ENCODE measurements around the gene STXBP5L.
"Not testable (repeated sequence)": the region's sequence is repeated elsewhere in the genome, so short reads cannot be mapped to it uniquely, and the experiment has no call there.

Gene STXBP5L

DNA sequence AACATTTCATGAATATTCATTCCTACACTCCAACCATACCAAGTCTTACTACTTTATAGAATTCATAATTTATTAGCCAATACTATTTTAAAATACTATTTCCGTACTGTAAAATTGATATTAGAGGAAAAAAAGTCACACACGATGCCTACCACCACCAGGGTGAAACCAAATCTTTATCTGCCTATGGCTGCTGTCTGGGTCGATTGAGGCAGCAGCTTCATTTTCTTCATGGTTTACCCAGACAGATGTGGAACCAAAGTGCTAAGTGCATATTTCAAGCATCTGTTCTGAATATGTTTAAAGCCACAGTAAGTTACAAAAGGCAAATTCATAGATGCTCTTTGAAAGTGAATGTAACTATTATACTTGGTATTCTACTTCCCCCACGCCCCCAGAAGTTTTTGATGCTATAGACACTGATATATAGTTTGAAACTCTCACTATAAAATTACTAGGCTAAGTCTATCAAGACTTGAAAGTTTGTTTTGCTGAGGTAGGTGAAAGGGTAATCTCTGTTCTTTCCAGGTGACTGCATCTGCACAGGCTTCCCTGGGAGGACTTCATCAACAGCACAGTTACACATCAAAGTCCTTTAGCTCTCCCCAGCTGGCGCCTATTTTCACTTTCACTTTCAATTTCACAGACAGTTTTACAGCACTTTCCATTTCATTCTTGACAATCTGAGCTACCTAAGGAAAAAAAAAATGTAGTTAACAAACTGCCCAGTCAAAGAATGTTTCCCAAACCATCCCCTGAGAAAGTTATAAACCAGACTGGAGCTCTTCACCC is 523.9 kb downstream of the STXBP5L start:
- TF ChIP-seq CTBP1 (IDR thresholded peaks at IDR 0.05; ENCODE audit: borderline replicate concordance) (no peak), TARDBP (IDR thresholded peaks at IDR 0.05) (no peak), FOXK2 (IDR thresholded peaks at IDR 0.05) (no peak), SP1 (IDR thresholded peaks at IDR 0.05) (no peak), FOXA1 (IDR thresholded peaks at IDR 0.05) (no peak), NFRKB (IDR thresholded peaks at IDR 0.05) (no peak), ELF4 (IDR thresholded peaks at IDR 0.05) (no peak)
- DNase-seq (ENCODE audit: extremely low spot score): no peak
- ChIA-PET POLR2A (no interaction called here), CTCF (no interaction called here)

DNA sequence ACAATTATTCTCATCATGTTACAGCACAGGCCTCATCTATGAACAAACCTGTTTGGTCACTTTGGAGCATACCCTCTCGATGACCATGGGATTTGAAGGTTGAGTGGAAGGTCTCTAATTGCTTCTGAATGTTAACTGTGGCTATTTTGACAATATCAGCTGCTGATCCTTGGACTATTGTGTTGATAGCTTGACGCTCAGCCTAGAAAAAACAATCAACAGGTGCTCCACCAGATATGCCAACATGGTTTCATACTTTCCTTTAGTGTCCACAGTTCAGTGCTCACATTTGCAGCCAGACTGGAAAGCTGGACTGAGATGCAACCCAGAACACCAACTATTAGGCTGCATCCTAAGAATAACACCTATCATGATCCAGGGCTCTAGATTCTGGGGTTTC is 528.1 kb downstream of the STXBP5L start:
- no peak for TF ChIP-seq SP1 (IDR thresholded peaks at IDR 0.05)
- TF ChIP-seq HDGF (IDR thresholded peaks at IDR 0.05; ENCODE audit: borderline replicate concordance): no peak
- no peak for TF ChIP-seq NFRKB (IDR thresholded peaks at IDR 0.05)
- no peak for TF ChIP-seq ZNF384 (IDR thresholded peaks at IDR 0.05)
- no peak for TF ChIP-seq BHLHE40 (IDR thresholded peaks at IDR 0.05; ENCODE audit: borderline replicate concordance)
- CTCF ChIA-PET: no interaction called here
- DNase-seq (ENCODE audit: extremely low spot score): no peak
- POLR2A ChIA-PET: no interaction called here

DNA sequence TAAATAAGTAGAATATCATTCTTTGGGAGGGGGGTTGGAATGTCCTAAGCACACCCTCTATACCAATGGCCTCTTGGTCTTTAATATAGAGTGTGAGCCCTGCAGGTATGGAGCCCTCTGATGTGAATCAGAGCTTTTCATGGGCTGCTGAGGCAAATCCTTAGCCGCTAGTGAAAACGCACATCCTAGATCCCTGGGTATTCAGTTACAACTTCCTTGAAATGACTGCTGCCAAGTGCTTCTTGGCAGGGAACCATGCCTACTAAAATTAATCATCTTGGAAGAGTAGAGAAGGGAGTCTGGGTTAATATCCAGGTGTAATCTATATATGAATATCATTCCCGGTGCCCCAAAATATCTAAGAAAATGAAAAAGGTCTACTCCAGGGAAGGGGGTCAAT is 528.6 kb downstream of the STXBP5L start:
- POLR2A ChIA-PET: no interaction called here
- CTCF ChIA-PET: no interaction called here
- TF ChIP-seq ZNF384 (IDR thresholded peaks at IDR 0.05): no peak
- no peak for TF ChIP-seq CTBP1 (IDR thresholded peaks at IDR 0.05; ENCODE audit: borderline replicate concordance)
- no peak for TF ChIP-seq SUZ12 (IDR thresholded peaks at IDR 0.05)
- no peak for TF ChIP-seq ELF4 (IDR thresholded peaks at IDR 0.05)
- TF ChIP-seq TARDBP (IDR thresholded peaks at IDR 0.05): no peak
- no peak for TF ChIP-seq FOXA1 (IDR thresholded peaks at IDR 0.05)
- no peak for TF ChIP-seq L3MBTL2 (conservative IDR thresholded peaks at IDR 0.05)
- no peak for TF ChIP-seq LEF1 (IDR thresholded peaks at IDR 0.05; ENCODE audit: borderline replicate concordance)
- TF ChIP-seq, protein P1, sequence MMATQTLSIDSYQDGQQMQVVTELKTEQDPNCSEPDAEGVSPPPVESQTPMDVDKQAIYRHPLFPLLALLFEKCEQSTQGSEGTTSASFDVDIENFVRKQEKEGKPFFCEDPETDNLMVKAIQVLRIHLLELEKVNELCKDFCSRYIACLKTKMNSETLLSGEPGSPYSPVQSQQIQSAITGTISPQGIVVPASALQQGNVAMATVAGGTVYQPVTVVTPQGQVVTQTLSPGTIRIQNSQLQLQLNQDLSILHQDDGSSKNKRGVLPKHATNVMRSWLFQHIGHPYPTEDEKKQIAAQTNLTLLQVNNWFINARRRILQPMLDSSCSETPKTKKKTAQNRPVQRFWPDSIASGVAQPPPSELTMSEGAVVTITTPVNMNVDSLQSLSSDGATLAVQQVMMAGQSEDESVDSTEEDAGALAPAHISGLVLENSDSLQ (IDR thresholded peaks at IDR 0.05): no peak
- TF ChIP-seq ARNT (IDR thresholded peaks at IDR 0.05): no peak
- TF ChIP-seq SP1 (IDR thresholded peaks at IDR 0.05): no peak
- TF ChIP-seq FOXK2 (IDR thresholded peaks at IDR 0.05): no peak
- TF ChIP-seq HDGF (IDR thresholded peaks at IDR 0.05; ENCODE audit: borderline replicate concordance): no peak
- TF ChIP-seq FOXM1 (IDR thresholded peaks at IDR 0.05; ENCODE audit: borderline replicate concordance): no peak
- no peak for TF ChIP-seq NFRKB (IDR thresholded peaks at IDR 0.05)
- TF ChIP-seq BHLHE40 (IDR thresholded peaks at IDR 0.05; ENCODE audit: borderline replicate concordance): no peak
- DNase-seq (ENCODE audit: extremely low spot score): no peak

DNA sequence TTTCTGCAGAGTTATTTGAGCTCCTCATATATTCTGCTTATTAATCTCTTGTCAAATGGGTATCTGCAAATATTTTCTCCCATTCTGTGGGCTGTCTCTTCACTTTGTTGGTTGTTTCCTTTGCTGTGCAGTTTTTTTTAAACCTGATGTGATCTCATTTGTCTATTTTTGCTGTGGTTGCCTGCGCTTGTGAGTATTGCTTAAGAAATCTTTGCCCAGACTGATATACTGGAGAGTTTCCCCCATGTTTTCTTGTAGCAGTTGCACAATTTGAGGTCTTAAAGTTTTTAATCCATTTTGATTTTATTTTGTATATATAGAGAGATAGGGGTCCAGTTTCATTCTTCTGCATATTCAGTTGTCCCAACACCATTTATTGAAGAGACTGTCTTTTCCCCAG is 535.5 kb downstream of the STXBP5L start:
- TF ChIP-seq SUZ12 (IDR thresholded peaks at IDR 0.05) (no peak), FOXM1 (IDR thresholded peaks at IDR 0.05; ENCODE audit: borderline replicate concordance) (no peak), SP1 (IDR thresholded peaks at IDR 0.05) (no peak), ZNF384 (IDR thresholded peaks at IDR 0.05) (no peak), FOXA1 (IDR thresholded peaks at IDR 0.05) (no peak), BHLHE40 (IDR thresholded peaks at IDR 0.05; ENCODE audit: borderline replicate concordance) (no peak), NFRKB (IDR thresholded peaks at IDR 0.05) (no peak), L3MBTL2 (conservative IDR thresholded peaks at IDR 0.05) (no peak), TARDBP (IDR thresholded peaks at IDR 0.05) (no peak), LEF1 (IDR thresholded peaks at IDR 0.05; ENCODE audit: borderline replicate concordance) (no peak), FOXK2 (IDR thresholded peaks at IDR 0.05) (no peak), ELF4 (IDR thresholded peaks at IDR 0.05) (no peak), CTBP1 (IDR thresholded peaks at IDR 0.05; ENCODE audit: borderline replicate concordance) (no peak)
- TF ChIP-seq, protein P1 (IDR thresholded peaks at IDR 0.05): no peak
- no peak for DNase-seq (ENCODE audit: extremely low spot score)
- ChIA-PET CTCF (no interaction called here), POLR2A (no interaction called here)

- CTCF ChIA-PET; POLR2A ChIA-PET; DNase-seq (ENCODE audit: extremely low spot score): not testable (repeated sequence)
Observed at GRCh38 chr3:121451752-121452151, 543.7 kb downstream of the STXBP5L start.

DNA sequence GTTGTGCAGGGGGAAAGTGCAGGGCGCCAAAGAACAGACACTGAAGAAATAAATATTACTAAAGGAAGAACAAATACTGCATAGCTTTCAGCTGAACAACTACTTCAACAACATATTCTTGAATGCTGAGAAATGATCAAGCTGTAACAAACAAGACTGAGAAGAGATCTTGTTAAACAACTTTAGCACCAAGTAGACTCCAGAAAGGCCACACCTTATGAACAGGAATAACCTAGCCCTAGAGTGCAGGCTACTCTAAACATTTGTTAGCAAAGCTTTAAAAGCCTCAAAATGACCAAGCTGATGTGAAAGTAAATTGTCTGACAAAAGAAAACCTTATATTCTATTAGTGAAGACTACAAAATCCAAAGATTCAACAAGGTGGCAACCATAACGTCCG is 554.6 kb downstream of the STXBP5L start:
- no peak for DNase-seq (ENCODE audit: extremely low spot score)
- ChIA-PET CTCF (no interaction called here), POLR2A (no interaction called here)
- TF ChIP-seq ARNT (IDR thresholded peaks at IDR 0.05) (no peak), SP1 (IDR thresholded peaks at IDR 0.05) (no peak), ELF4 (IDR thresholded peaks at IDR 0.05) (no peak), BHLHE40 (IDR thresholded peaks at IDR 0.05; ENCODE audit: borderline replicate concordance) (no peak), LEF1 (IDR thresholded peaks at IDR 0.05; ENCODE audit: borderline replicate concordance) (no peak)

DNA sequence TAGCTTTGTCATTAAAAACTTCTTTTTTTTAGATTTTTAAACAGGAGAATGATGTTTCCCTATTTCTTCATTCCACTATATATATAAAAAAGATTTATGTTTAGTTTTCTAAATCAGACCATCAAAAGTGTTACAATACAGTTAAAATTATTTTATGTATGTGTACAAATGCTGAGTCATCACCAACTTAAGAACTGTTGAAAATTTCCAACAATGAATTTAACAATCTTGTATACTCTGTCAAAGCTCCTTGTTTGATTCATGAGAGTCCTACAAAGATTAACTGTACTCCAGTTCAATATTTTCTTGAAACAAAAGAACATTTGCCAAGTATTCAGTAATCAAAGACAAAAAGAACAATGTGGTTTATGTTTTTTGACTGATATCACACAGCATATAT is 555.7 kb downstream of the STXBP5L start:
- POLR2A ChIA-PET: no interaction called here
- no peak for DNase-seq (ENCODE audit: extremely low spot score)
- CTCF ChIA-PET: no interaction called here
- TF ChIP-seq FOXK2 (IDR thresholded peaks at IDR 0.05) (no peak), SUZ12 (IDR thresholded peaks at IDR 0.05) (no peak), SP1 (IDR thresholded peaks at IDR 0.05) (no peak), ARNT (IDR thresholded peaks at IDR 0.05) (no peak), ELF4 (IDR thresholded peaks at IDR 0.05) (no peak), ZNF384 (IDR thresholded peaks at IDR 0.05) (no peak), HDGF (IDR thresholded peaks at IDR 0.05; ENCODE audit: borderline replicate concordance) (no peak), FOXM1 (IDR thresholded peaks at IDR 0.05; ENCODE audit: borderline replicate concordance) (no peak), BHLHE40 (IDR thresholded peaks at IDR 0.05; ENCODE audit: borderline replicate concordance) (no peak), TARDBP (IDR thresholded peaks at IDR 0.05) (no peak), NFRKB (IDR thresholded peaks at IDR 0.05) (no peak), L3MBTL2 (conservative IDR thresholded peaks at IDR 0.05) (no peak)
- TF ChIP-seq, protein P1 (IDR thresholded peaks at IDR 0.05): no peak

Data from HEK293T (cell line).